Breast epithelium (tissue), 4 donors: ENCODE data around the gene REC8. TPM values are rescaled to one million over a fixed set of nuclear protein-coding genes. Genes with fewer than 3 reads are reported as not detected.
A peak's percentile ranks its signal among the peaks of the same experiment; 100 is the strongest.

ENCODE experiments used
- DNase-seq, 2 donors: peaks; one replicate each; pipeline ENCODE4 v3.0.0-alpha.2; 2019; ENCODE audit warnings: low spot score in 2 of 2
- H3K27ac ChIP-seq, 2 donors: fragments of 200-600 bp; sonication (generic) in 1 of 2; one replicate each; pipeline ENCODE4 v1.5.1; 2016 to 2019; ENCODE audit warnings: mild to moderate bottlenecking in 1 of 2
- H3K27me3 ChIP-seq, 2 donors: fragments of 200-600 bp; sonication (generic) in 1 of 2; one replicate each; pipeline versions ENCODE4 v1.5.1 to v1.6.0; 2017 to 2019; ENCODE audit warnings: control low read depth in 1 of 2, mild to moderate bottlenecking in 1 of 2
- H3K36me3 ChIP-seq: fragments of 200-600 bp; one replicate; pipeline ENCODE4 v1.5.1; 2019
- H3K4me1 ChIP-seq, 2 donors: fragments of 200-600 bp; sonication (generic); one replicate each; pipeline ENCODE4 v1.5.1; 2016 to 2019; ENCODE audit warnings: control low read depth in 1 of 2
- H3K4me3 ChIP-seq, 3 donors: fragments of 200-600 bp; sonication (generic); 1 replicate in 2 of 3; 2 replicates in 1 of 3; pipeline ENCODE4 v1.5.1; 2016 to 2019; ENCODE audit warnings: mild to moderate bottlenecking in 3 of 3, moderate library complexity in 2 of 3
- H3K9me3 ChIP-seq, 2 donors: fragments of 200-600 bp; sonication (generic) in 1 of 2; one replicate each; pipeline ENCODE4 v1.5.1; 2016 to 2019; ENCODE audit warnings: control low read depth in 1 of 2
- POLR2A ChIP-seq: fragments of 450-650 bp; IDR thresholded peaks from one replicate; pipeline ENCODE4 v1.6.1; 2016; ENCODE audit warnings: antibody characterized with exemption, mild to moderate bottlenecking, moderate library complexity
- POLR2AphosphoS5 ChIP-seq, 3 donors: sonication (generic); formaldehyde crosslinking; IDR thresholded peaks; one replicate each; pipeline ENCODE4 v1.6.1; 2017; ENCODE audit warnings: antibody characterized with exemption in 3 of 3
- intact Hi-C: fragments of 100-400 bp; cut with DNase I; formaldehyde crosslinking; loops from one replicate; pipeline ENCODE4 v1.15.1; 2023; ENCODE audit warnings: low total_unique reads
- total RNA-seq, 3 donors: library from RNA; depleted of rRNA; stranded (reverse); fragments of >200 nt; gene quantifications; one replicate each; pipeline ENCODE4 v1.1.0, GENCODE V29; 2016
- TF ChIP-seq, protein P1 (sequence below), 3 donors: fragments of 450-650 bp; IDR thresholded peaks; one replicate each; pipeline ENCODE4 v1.5.1; 2016 to 2017; ENCODE audit warnings: antibody characterized with exemption in 3 of 3, mild to moderate bottlenecking in 3 of 3, moderate library complexity in 3 of 3

Gene REC8
- total RNA-seq, 3 donors from 2014 or later, result 2.9 to 10.2 (median 6.6) TPM

DNA sequence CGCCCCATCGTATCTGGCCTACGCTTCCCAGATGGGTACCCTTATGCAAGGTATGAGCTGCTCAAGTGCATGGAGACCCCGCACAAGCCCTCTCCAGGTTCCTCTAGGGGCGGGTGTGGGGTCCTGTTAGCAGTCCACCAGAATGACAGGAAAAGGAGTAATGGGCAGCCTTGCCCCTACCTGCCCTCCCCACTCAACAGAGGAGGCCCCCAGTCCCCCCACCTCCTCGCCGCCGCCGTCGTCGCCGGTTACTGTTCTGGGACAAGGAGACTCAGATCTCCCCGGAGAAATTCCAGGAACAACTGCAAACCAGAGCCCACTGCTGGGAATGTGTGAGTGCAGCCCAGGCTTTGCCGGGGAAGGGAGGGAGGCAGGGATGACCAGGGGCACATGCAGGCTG lies 6.0 kb downstream of the REC8 start:
- intact Hi-C loops, result no loop called here
- Histone ChIP-seq H3K4me1 (no peaks in the 10 kb centered on the region), H3K27ac (no peak overlapping the region), H3K9me3 (no peaks in the 10 kb centered on the region), H3K36me3 (peaks cover 3% of the 10 kb centered on the region), H3K27me3 (no peaks in the 10 kb centered on the region), H3K4me3 (no peak overlapping the region)
- DNase-seq, result no peak
- TF ChIP-seq, protein P1, sequence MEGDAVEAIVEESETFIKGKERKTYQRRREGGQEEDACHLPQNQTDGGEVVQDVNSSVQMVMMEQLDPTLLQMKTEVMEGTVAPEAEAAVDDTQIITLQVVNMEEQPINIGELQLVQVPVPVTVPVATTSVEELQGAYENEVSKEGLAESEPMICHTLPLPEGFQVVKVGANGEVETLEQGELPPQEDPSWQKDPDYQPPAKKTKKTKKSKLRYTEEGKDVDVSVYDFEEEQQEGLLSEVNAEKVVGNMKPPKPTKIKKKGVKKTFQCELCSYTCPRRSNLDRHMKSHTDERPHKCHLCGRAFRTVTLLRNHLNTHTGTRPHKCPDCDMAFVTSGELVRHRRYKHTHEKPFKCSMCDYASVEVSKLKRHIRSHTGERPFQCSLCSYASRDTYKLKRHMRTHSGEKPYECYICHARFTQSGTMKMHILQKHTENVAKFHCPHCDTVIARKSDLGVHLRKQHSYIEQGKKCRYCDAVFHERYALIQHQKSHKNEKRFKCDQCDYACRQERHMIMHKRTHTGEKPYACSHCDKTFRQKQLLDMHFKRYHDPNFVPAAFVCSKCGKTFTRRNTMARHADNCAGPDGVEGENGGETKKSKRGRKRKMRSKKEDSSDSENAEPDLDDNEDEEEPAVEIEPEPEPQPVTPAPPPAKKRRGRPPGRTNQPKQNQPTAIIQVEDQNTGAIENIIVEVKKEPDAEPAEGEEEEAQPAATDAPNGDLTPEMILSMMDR (IDR thresholded peaks at IDR 0.05), result no peak
- TF ChIP-seq POLR2AphosphoS5 (IDR thresholded peaks at IDR 0.05), result no peak
- no peak for TF ChIP-seq POLR2A

- no peak for DNase-seq
- TF ChIP-seq POLR2AphosphoS5 (IDR thresholded peaks at IDR 0.05), result no peak
- no peak for TF ChIP-seq POLR2A
- TF ChIP-seq, protein P1 (IDR thresholded peaks at IDR 0.05), result no peak
- intact Hi-C loops, result no loop called here
- H3K4me1 ChIP-seq, result no peaks in the 10 kb centered on the region
- H3K9me3 ChIP-seq, result no peaks in the 10 kb centered on the region
- no peak overlapping the region for H3K4me3 ChIP-seq
- peaks cover 3% of the 10 kb centered on the region for H3K36me3 ChIP-seq
- no peaks in the 10 kb centered on the region for H3K27me3 ChIP-seq
- peak overlapping the region in 1 of 2 donors; percentile 83 for H3K27ac ChIP-seq
Measured at GRCh38 chr14:24178399-24179178, 6.7 kb downstream of the REC8 start.

GRCh38 chr14:24179294-24179960 lies 7.5 kb downstream of the REC8 start:
- H3K4me1 ChIP-seq, result no peaks in the 10 kb centered on the region
- peaks cover 7% of the 10 kb centered on the region for H3K36me3 ChIP-seq
- no peak overlapping the region for H3K4me3 ChIP-seq
- DNase-seq, result no peak
- peak overlapping the region; percentile 66 to 83 for H3K27ac ChIP-seq
- intact Hi-C loops, result no loop called here
- H3K9me3 ChIP-seq, result no peaks in the 10 kb centered on the region
- TF ChIP-seq POLR2A, result no peak
- TF ChIP-seq, protein P1 (IDR thresholded peaks at IDR 0.05), result no peak
- no peak for TF ChIP-seq POLR2AphosphoS5 (IDR thresholded peaks at IDR 0.05)
- H3K27me3 ChIP-seq, result no peaks in the 10 kb centered on the region

- peaks cover 8% of the 10 kb centered on the region for H3K36me3 ChIP-seq
- no peak for DNase-seq
- no peaks in the 10 kb centered on the region for H3K27me3 ChIP-seq
- TF ChIP-seq, protein P1 (IDR thresholded peaks at IDR 0.05), result no peak
- TF ChIP-seq POLR2AphosphoS5 (IDR thresholded peaks at IDR 0.05), result no peak
- no peak for TF ChIP-seq POLR2A
- H3K27ac ChIP-seq, result peak overlapping the region; percentile 66 to 83
- no peaks in the 10 kb centered on the region for H3K4me1 ChIP-seq
- intact Hi-C loops, result no loop called here
- H3K9me3 ChIP-seq, result no peaks in the 10 kb centered on the region
- H3K4me3 ChIP-seq, result no peak overlapping the region
Measured at GRCh38 chr14:24179961-24180796, 8.3 kb downstream of the REC8 start.
